CD14-positive monocyte (primary cell): ENCODE data around the gene RAB22A. TPM values are rescaled to one million over a fixed set of nuclear protein-coding genes. Genes with fewer than 3 reads are reported as not detected.

Source experiments
- DNase-seq, 3 donors: peaks; one replicate each; pipeline ENCODE4 v3.0.0-alpha.2; 2011 to 2022
- H2AFZ ChIP-seq: 2 replicates; pipeline ENCODE4 v1.6.0; 2012; ENCODE audit warnings: mild to moderate bottlenecking, low read depth, low read length, inconsistent platforms; ENCODE audit not compliant: insufficient read depth, poor library complexity, severe bottlenecking
- H3K27ac ChIP-seq, 2 donors: 1 replicate in 1 of 2; 2 replicates in 1 of 2; pipeline ENCODE4 v1.5.1; 2012 to 2013; ENCODE audit warnings: low read length in 2 of 2, control low read depth in 1 of 2, inconsistent platforms in 1 of 2, low read depth in 1 of 2, mild to moderate bottlenecking in 1 of 2
- H3K27me3 ChIP-seq, 2 donors: one replicate each; pipeline versions ENCODE4 v1.6.0 to v1.6.1; 2011 to 2013; ENCODE audit warnings: low read length in 2 of 2; ENCODE audit not compliant: control insufficient read depth in 2 of 2, insufficient read depth in 2 of 2
- H3K36me3 ChIP-seq, 2 donors: replicated peaks in 1 of 2; 1 replicate in 1 of 2; 2 replicates in 1 of 2; pipeline versions ENCODE4 v1.5.1 to v1.6.1; 2012 to 2013; ENCODE audit warnings: low read length in 2 of 2, control low read depth in 1 of 2, inconsistent platforms in 1 of 2, mild to moderate bottlenecking in 1 of 2; ENCODE audit not compliant: insufficient read depth in 2 of 2, control insufficient read depth in 1 of 2
- H3K4me1 ChIP-seq, 2 donors: 1 replicate in 1 of 2; 2 replicates in 1 of 2; pipeline versions ENCODE4 v1.5.1 to v1.6.1; 2012 to 2013; ENCODE audit warnings: low read length in 2 of 2, control low read depth in 1 of 2, inconsistent platforms in 1 of 2, mild to moderate bottlenecking in 1 of 2, moderate library complexity in 1 of 2; ENCODE audit not compliant: insufficient read depth in 2 of 2, control insufficient read depth in 1 of 2
- H3K4me2 ChIP-seq: replicated peaks from 2 replicates; pipeline ENCODE3; 2012; ENCODE audit warnings: low read length, moderate library complexity, mild to moderate bottlenecking; ENCODE audit not compliant: poor library complexity, severe bottlenecking; ENCODE audit errors: extremely low read depth
- H3K4me3 ChIP-seq, 3 experiments: fragments of 200-600 bp in 1 of 3; sonication (generic) in 1 of 3; replicated peaks in 1 of 3; 1 replicate in 2 of 3; 2 replicates in 1 of 3; pipeline ENCODE4 v1.5.1; 2011 to 2013; ENCODE audit warnings: low read length in 3 of 3, mild to moderate bottlenecking in 3 of 3, control low read depth in 2 of 3, low read depth in 2 of 3, inconsistent platforms in 1 of 3, moderate library complexity in 1 of 3
- H3K79me2 ChIP-seq: 2 replicates; pipeline ENCODE4 v1.6.0; 2012; ENCODE audit warnings: mild to moderate bottlenecking, control low read depth, inconsistent platforms, low read length, moderate library complexity; ENCODE audit not compliant: insufficient read depth
- H3K9ac ChIP-seq: 2 replicates; pipeline ENCODE4 v1.6.0; 2017; ENCODE audit warnings: low read length, mild to moderate bottlenecking; ENCODE audit not compliant: insufficient read depth, poor library complexity, severe bottlenecking
- H3K9me3 ChIP-seq, 2 donors: replicated peaks in 1 of 2; 1 replicate in 1 of 2; 2 replicates in 1 of 2; pipeline versions ENCODE4 v1.5.1 to v1.6.1; 2012 to 2013; ENCODE audit warnings: low read length in 2 of 2, control low read depth in 1 of 2; ENCODE audit not compliant: control insufficient read depth in 1 of 2, insufficient read depth in 1 of 2
- H4K20me1 ChIP-seq: 2 replicates; pipeline ENCODE4 v1.6.0; 2012; ENCODE audit warnings: mild to moderate bottlenecking, low read length, control low read depth, moderate library complexity; ENCODE audit not compliant: insufficient read depth
- H3K27ac Mint-ChIP-seq, 7 donors: one replicate each; pipeline ENCODE4 v1.8.0; 2020; ENCODE audit warnings: mild to moderate bottlenecking in 7 of 7, mixed read lengths in 7 of 7, moderate library complexity in 6 of 7, inconsistent platforms in 2 of 7
- H3K27me3 Mint-ChIP-seq, 3 donors: one replicate each; pipeline ENCODE4 v1.8.0; 2021 to 2022; ENCODE audit warnings: low read depth in 3 of 3, mild to moderate bottlenecking in 3 of 3, mixed read lengths in 3 of 3, moderate library complexity in 3 of 3, inconsistent platforms in 1 of 3
- H3K36me3 Mint-ChIP-seq, 2 donors: one replicate each; pipeline ENCODE4 v1.8.0; 2020; ENCODE audit warnings: mixed read lengths in 2 of 2, inconsistent platforms in 1 of 2, mild to moderate bottlenecking in 1 of 2
- H3K4me1 Mint-ChIP-seq: one replicate; pipeline ENCODE4 v1.8.0; 2020; ENCODE audit warnings: mild to moderate bottlenecking, mixed read lengths
- H3K4me3 Mint-ChIP-seq, 2 donors: one replicate each; pipeline ENCODE4 v1.8.0; 2020; ENCODE audit warnings: mild to moderate bottlenecking in 2 of 2, mixed read lengths in 2 of 2, moderate library complexity in 1 of 2
- H3K9me3 Mint-ChIP-seq, 7 donors: one replicate each; pipeline ENCODE4 v1.8.0; 2020 to 2022; ENCODE audit warnings: mixed read lengths in 7 of 7, mild to moderate bottlenecking in 6 of 7, moderate library complexity in 6 of 7, inconsistent platforms in 2 of 7
- WGBS: methylation state at CpG from one replicate; pipeline ENCODE4 v1.1.5; 2013; ENCODE audit warnings: missing lambda C conversion rate; ENCODE audit not compliant: insufficient coverage; 5-methylcytosine and 5-hydroxymethylcytosine counted together
- intact Hi-C, 2 donors: fragments of 100-400 bp; cut with micrococcal nuclease; formaldehyde crosslinking; loops; one replicate each; pipeline versions ENCODE4 v1.15.0 to v1.15.1; 2023
- polyA plus RNA-seq, 3 donors: library from polyadenylated mRNA; depleted of rRNA in 1 of 3; unstranded in 2 of 3; stranded (reverse) in 1 of 3; fragments of 300-500 nt in 2 of 3; fragments of >200 nt in 1 of 3; fragmentation: Illumina TruSeq in 2 of 3; gene quantifications; 1 replicate in 2 of 3; 2 replicates in 1 of 3; pipeline ENCODE4 v1.2.3, GENCODE V29; 2012 to 2021
- TF ChIP-seq, protein P1 (sequence below): fragments of 200-600 bp; IDR thresholded peaks from one replicate; pipeline ENCODE4 v1.8.0; 2022; ENCODE audit warnings: antibody characterized with exemption, mild to moderate bottlenecking

RAB22A gene
- polyA plus RNA-seq, 3 donors: 5.8 to 10.6 (median 9.8) TPM

DNA sequence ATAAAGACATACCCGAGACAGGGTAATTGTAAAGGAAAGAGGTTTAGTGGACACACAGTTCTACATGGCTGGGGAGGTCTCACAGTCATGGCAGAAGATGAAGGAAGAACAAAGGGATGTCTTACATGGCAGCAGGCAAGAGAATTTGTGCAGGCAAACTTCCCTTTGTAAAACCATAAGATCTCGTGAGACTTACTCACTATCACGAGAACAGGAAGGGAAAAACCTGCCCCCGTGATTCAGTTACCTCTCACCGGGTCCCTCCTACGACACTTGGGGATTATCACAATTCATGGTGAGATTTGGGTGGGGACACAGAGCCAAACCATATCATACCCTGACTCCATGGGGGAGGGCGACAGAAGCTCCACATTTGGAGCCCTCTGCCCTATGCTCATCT lies 72.1 kb downstream of the RAB22A start:
- no peaks in the 10 kb centered on the region for H3K36me3 ChIP-seq
- Mint-ChIP-seq H3K27ac (no peak overlapping the region), H3K4me1 (no peaks in the 10 kb centered on the region), H3K4me3 (no peak overlapping the region), H3K36me3 (no peaks in the 10 kb centered on the region), H3K9me3 (peaks cover 10 to 28% (median 18%) of the 10 kb centered on the region in 7 donors), H3K27me3 (peaks cover 4 to 29% (median 15%) of the 10 kb centered on the region in 3 donors)
- H3K79me2 ChIP-seq: no peaks in the 10 kb centered on the region
- H3K9me3 ChIP-seq: peaks cover 12 to 15% of the 10 kb centered on the region in 2 donors
- WGBS: 94% methylated on average over 3 of the region's 7 CpGs
- H3K27ac ChIP-seq: no peak overlapping the region
- peaks cover 0 to 2% of the 10 kb centered on the region in 2 donors for H3K27me3 ChIP-seq
- H3K4me2 ChIP-seq: no peak overlapping the region
- no peak overlapping the region for H2AFZ ChIP-seq
- H3K4me1 ChIP-seq: no peaks in the 10 kb centered on the region
- no peak overlapping the region for H3K9ac ChIP-seq
- intact Hi-C loops: no loop called here
- DNase-seq: no peak
- TF ChIP-seq, protein P1, sequence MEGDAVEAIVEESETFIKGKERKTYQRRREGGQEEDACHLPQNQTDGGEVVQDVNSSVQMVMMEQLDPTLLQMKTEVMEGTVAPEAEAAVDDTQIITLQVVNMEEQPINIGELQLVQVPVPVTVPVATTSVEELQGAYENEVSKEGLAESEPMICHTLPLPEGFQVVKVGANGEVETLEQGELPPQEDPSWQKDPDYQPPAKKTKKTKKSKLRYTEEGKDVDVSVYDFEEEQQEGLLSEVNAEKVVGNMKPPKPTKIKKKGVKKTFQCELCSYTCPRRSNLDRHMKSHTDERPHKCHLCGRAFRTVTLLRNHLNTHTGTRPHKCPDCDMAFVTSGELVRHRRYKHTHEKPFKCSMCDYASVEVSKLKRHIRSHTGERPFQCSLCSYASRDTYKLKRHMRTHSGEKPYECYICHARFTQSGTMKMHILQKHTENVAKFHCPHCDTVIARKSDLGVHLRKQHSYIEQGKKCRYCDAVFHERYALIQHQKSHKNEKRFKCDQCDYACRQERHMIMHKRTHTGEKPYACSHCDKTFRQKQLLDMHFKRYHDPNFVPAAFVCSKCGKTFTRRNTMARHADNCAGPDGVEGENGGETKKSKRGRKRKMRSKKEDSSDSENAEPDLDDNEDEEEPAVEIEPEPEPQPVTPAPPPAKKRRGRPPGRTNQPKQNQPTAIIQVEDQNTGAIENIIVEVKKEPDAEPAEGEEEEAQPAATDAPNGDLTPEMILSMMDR: no peak
- no peaks in the 10 kb centered on the region for H4K20me1 ChIP-seq
- H3K4me3 ChIP-seq: no peak overlapping the region

DNA sequence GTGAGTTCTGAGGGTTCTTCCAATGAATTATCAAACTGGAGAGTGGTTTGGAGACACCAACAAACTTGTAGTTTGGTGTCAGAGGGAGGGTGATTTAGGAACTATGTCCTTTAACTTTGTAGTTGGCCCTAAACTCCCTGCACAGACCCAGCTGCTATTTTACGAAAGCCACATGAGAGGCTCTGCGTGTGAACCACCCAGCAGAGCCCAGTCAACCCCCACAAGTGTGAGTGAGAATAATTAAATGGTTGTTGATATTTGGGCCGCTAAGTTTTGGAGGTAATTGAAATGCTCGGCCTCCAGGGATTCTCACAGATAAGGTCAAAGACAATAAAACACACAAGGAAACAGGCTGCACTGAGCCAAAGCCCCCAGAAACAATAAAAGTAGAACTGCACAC lies 72.6 kb downstream of the RAB22A start:
- no peaks in the 10 kb centered on the region for H3K4me1 ChIP-seq
- no peak overlapping the region for H3K4me3 Mint-ChIP-seq
- H3K27me3 ChIP-seq: peaks cover 2% of the 10 kb centered on the region in 2 donors
- peaks cover 12 to 15% of the 10 kb centered on the region in 2 donors for H3K9me3 ChIP-seq
- peaks cover 8 to 27% (median 16%) of the 10 kb centered on the region in 3 donors for H3K27me3 Mint-ChIP-seq
- TF ChIP-seq, protein P1: no peak
- no peak overlapping the region for H3K27ac Mint-ChIP-seq
- WGBS: no CpG with 5 or more reads among the region's 4 CpGs
- H3K4me1 Mint-ChIP-seq: no peaks in the 10 kb centered on the region
- no peak overlapping the region for H2AFZ ChIP-seq
- intact Hi-C loops: no loop called here
- H3K4me3 ChIP-seq: no peak overlapping the region
- no peaks in the 10 kb centered on the region for H3K36me3 ChIP-seq
- H3K36me3 Mint-ChIP-seq: no peaks in the 10 kb centered on the region
- no peaks in the 10 kb centered on the region for H4K20me1 ChIP-seq
- H3K9me3 Mint-ChIP-seq: peaks cover 10 to 28% (median 18%) of the 10 kb centered on the region in 7 donors
- no peak for DNase-seq
- H3K27ac ChIP-seq: no peak overlapping the region
- no peak overlapping the region for H3K9ac ChIP-seq
- H3K79me2 ChIP-seq: no peaks in the 10 kb centered on the region
- H3K4me2 ChIP-seq: no peak overlapping the region
